Ascending aorta (tissue), 2 donors: Measurements from ENCODE around the gene KNG1. TPM values are rescaled to one million over a fixed set of nuclear protein-coding genes. Genes with fewer than 3 reads are reported as not detected.

Experiments
- DNase-seq, 2 donors: peaks; one replicate each; pipeline ENCODE4 v3.0.0-alpha.2; 2019; ENCODE audit warnings: low spot score in 2 of 2
- H3K27ac ChIP-seq, 2 donors: fragments of 200-600 bp; sonication (generic); one replicate each; pipeline ENCODE4 v1.5.1; 2016 to 2017; ENCODE audit warnings: mild to moderate bottlenecking in 1 of 2
- H3K27me3 ChIP-seq: fragments of 200-600 bp; sonication (generic); one replicate; pipeline ENCODE4 v1.5.1; 2017
- H3K36me3 ChIP-seq, 2 donors: fragments of 200-600 bp; sonication (generic); one replicate each; pipeline ENCODE4 v1.5.1; 2016
- H3K4me1 ChIP-seq, 2 donors: fragments of 200-600 bp; sonication (generic); one replicate each; pipeline ENCODE4 v1.5.1; 2016 to 2017; ENCODE audit warnings: mild to moderate bottlenecking in 1 of 2
- H3K4me3 ChIP-seq, 2 donors: fragments of 200-600 bp; sonication (generic); one replicate each; pipeline ENCODE4 v1.5.1; 2016 to 2017; ENCODE audit warnings: mild to moderate bottlenecking in 1 of 2
- H3K9me3 ChIP-seq, 2 donors: fragments of 200-600 bp; sonication (generic); one replicate each; pipeline ENCODE4 v1.5.1; 2016
- intact Hi-C: fragments of 100-400 bp; cut with DNase I; formaldehyde crosslinking; loops from one replicate; pipeline ENCODE4 v1.15.1; 2023
- total RNA-seq: library from RNA; depleted of rRNA; stranded (reverse); fragments of >200 nt; gene quantifications from one replicate; pipeline ENCODE4 v1.1.0, GENCODE V29; 2016
- TF ChIP-seq, protein P1 (sequence below), 3 experiments: fragments of 200-600 bp in 2 of 3; fragments of 450-650 bp in 1 of 3; sonication (generic) in 2 of 3; IDR thresholded peaks; one replicate each; pipeline ENCODE4 v1.5.1; 2016 to 2019; ENCODE audit warnings: antibody characterized with exemption in 3 of 3, mild to moderate bottlenecking in 1 of 3, moderate library complexity in 1 of 3

The KNG1 gene
- total RNA-seq, 1 donor from 2014 or later = not detected

- TF ChIP-seq, protein P1, sequence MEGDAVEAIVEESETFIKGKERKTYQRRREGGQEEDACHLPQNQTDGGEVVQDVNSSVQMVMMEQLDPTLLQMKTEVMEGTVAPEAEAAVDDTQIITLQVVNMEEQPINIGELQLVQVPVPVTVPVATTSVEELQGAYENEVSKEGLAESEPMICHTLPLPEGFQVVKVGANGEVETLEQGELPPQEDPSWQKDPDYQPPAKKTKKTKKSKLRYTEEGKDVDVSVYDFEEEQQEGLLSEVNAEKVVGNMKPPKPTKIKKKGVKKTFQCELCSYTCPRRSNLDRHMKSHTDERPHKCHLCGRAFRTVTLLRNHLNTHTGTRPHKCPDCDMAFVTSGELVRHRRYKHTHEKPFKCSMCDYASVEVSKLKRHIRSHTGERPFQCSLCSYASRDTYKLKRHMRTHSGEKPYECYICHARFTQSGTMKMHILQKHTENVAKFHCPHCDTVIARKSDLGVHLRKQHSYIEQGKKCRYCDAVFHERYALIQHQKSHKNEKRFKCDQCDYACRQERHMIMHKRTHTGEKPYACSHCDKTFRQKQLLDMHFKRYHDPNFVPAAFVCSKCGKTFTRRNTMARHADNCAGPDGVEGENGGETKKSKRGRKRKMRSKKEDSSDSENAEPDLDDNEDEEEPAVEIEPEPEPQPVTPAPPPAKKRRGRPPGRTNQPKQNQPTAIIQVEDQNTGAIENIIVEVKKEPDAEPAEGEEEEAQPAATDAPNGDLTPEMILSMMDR (IDR thresholded peaks at IDR 0.05) = no peak
- Histone ChIP-seq H3K36me3 (no peaks in the 10 kb centered on the region), H3K27ac (no peak overlapping the region), H3K27me3 (no peaks in the 10 kb centered on the region), H3K4me1 (no peaks in the 10 kb centered on the region), H3K9me3 (no peaks in the 10 kb centered on the region), H3K4me3 (no peak overlapping the region)
- intact Hi-C loops = no loop called here
- DNase-seq = no peak
Measured at GRCh38 chr3:186713499-186713898, 3.7 kb upstream of the KNG1 start.

GRCh38 chr3:186719945-186720739, 3.0 kb downstream of the KNG1 start:
- no peak overlapping the region for H3K4me3 ChIP-seq
- TF ChIP-seq, protein P1 (IDR thresholded peaks at IDR 0.05) = no peak
- intact Hi-C loops = no loop called here
- no peak for DNase-seq
- no peak overlapping the region for H3K27ac ChIP-seq
- H3K4me1 ChIP-seq = no peaks in the 10 kb centered on the region
- H3K36me3 ChIP-seq = no peaks in the 10 kb centered on the region
- no peaks in the 10 kb centered on the region for H3K9me3 ChIP-seq
- H3K27me3 ChIP-seq = no peaks in the 10 kb centered on the region

DNA sequence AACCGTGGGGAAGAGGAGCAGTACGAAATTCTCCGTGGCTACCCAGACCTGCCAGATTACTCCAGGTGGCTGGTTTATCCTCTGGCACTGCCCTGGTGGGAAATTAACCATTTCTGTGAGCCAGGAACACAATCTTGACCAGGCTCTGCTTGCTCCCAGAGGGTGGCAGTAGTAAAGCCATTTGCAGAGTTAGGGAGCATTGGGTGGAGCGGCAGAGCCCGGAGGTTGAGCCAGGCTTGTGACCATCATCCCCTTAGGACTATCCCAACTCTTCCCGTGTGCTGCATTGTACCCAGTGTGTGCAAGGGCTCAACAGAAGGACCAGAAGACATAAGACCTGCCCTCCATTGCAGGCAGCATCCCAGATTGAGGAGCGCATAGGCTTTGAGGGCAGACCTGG, 5.3 kb downstream of the KNG1 start:
- no peaks in the 10 kb centered on the region for H3K27me3 ChIP-seq
- no peak for DNase-seq
- H3K27ac ChIP-seq = no peak overlapping the region
- H3K4me3 ChIP-seq = no peak overlapping the region
- H3K9me3 ChIP-seq = no peaks in the 10 kb centered on the region
- TF ChIP-seq, protein P1 (IDR thresholded peaks at IDR 0.05) = peak in 1 of 3 experiments; percentile 8
- no peaks in the 10 kb centered on the region for H3K36me3 ChIP-seq
- intact Hi-C loops = no loop called here
- H3K4me1 ChIP-seq = no peaks in the 10 kb centered on the region

DNA sequence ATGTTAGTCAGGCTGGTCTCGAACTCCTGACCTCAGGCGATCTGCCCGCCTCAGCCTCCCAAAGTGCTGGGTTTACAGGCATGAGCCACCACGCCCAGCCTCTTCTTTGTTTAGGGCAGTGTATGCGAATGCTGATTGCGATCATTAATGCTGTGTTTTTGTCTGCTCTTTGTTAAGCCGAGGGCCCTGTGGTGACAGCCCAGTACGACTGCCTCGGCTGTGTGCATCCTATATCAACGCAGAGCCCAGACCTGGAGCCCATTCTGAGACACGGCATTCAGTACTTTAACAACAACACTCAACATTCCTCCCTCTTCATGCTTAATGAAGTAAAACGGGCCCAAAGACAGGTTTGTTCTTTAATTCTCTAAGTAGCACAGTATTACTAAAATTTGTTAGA, 7.8 kb downstream of the KNG1 start:
- H3K4me1 ChIP-seq = no peaks in the 10 kb centered on the region
- no peaks in the 10 kb centered on the region for H3K9me3 ChIP-seq
- no peak overlapping the region for H3K4me3 ChIP-seq
- no peaks in the 10 kb centered on the region for H3K27me3 ChIP-seq
- no peaks in the 10 kb centered on the region for H3K36me3 ChIP-seq
- no peak for DNase-seq
- TF ChIP-seq, protein P1 (IDR thresholded peaks at IDR 0.05) = no peak
- no peak overlapping the region for H3K27ac ChIP-seq
- intact Hi-C loops = no loop called here

DNA sequence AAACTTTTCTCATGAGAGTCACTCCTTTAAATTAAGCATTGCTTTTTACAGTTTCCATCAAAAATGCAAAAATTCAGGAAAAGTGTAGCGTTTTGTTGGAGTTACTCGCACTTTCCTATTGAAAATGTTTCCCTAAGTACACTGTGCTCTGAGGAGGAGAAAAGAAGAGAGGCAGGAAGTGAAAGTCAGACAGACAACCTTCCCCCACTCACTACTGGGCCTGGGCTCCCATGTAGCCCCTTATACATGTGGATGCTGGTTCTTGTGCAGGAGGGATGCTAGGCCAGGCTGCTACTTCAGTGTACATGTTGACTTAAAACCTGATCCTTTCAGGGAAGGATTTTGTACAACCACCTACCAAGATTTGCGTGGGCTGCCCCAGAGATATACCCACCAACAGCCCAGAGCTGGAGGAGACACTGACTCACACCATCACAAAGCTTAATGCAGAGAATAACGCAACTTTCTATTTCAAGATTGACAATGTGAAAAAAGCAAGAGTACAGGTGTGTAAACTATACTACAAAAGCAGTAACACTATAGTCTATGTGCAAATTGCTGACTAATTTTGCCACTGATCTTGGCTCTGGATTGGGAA, 15.1 kb downstream of the KNG1 start:
- Histone ChIP-seq H3K36me3 (no peaks in the 10 kb centered on the region), H3K4me3 (no peak overlapping the region), H3K4me1 (no peaks in the 10 kb centered on the region), H3K9me3 (no peaks in the 10 kb centered on the region), H3K27me3 (no peaks in the 10 kb centered on the region), H3K27ac (no peak overlapping the region)
- DNase-seq = no peak
- TF ChIP-seq, protein P1 (IDR thresholded peaks at IDR 0.05) = no peak
- intact Hi-C loops = no loop called here
